GM19238 (cell line): Measurements from ENCODE around the gene DNAH1.

Experiments used
- DNase-seq: peaks from one replicate; pipeline ENCODE4 v3.0.0; 2011; ENCODE audit warnings: low spot score; ENCODE audit not compliant: insufficient read length

Gene DNAH1

DNA sequence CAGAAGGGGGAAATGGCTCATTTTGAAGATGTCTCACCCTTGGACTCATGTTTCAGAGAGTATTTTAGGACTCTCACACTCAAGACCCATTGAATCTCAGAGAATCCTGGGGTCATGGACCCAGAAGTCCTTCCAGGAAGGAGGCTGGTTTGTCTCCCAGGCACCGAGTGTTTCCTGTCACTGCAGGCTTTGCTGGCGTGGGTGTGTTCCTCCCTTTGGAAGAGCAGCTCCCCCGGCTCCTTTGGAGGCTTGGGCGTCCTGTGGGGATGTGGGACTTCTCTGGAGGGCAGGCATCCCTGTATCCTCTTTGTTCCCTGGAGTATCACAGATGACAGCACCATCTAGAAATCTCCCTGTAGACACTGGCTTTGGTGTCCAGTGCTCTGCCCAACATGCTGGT is 40.0 kb downstream of the DNAH1 start:
- no peak for DNase-seq

DNA sequence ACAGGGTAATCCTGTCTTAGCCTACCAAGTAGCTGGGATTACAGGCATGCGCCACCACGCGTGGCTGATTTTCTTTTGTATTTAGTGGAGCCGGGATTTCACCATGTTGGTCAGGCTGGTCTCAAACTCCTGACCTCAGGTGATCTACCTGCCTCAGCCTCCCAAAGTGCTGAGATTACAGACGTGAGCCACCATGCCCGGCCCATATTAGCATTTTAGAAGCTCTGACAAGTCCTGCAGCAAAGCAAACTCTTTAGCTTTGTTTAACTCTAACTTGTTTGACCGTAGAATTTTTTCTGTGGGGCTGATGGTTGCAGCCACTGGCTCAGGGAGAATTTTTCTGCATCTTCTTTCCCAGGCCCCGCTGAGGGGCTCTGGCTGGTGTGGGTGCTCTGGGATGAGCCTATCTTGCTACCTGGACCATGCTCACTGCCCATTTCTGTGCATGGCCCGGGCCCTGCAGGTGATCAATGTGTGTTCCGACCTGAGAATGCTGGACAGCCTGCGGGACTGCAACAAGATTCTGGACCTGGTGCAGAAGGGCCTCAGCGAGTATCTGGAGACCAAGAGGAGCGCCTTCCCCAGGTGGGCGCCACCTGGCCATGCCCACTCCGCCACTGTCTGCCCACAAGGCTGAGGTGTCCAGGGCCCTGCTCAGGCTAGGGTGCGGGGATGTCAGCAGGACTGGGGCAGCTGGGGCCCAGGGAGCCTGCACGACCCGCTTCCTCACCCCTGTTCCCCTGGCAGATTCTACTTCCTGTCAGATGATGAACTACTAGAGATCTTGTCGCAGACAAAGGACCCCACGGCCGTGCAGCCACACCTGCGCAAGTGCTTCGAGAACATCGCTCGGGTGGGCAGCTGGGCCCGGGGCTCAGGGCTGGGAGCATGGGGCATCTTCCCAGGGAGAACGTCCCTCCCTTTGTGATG is 41.3 kb downstream of the DNAH1 start:
- no peak for DNase-seq

- DNase-seq, result no peak
Measured at GRCh38 chr3:52358362-52358940, 42.3 kb downstream of the DNAH1 start.

DNA sequence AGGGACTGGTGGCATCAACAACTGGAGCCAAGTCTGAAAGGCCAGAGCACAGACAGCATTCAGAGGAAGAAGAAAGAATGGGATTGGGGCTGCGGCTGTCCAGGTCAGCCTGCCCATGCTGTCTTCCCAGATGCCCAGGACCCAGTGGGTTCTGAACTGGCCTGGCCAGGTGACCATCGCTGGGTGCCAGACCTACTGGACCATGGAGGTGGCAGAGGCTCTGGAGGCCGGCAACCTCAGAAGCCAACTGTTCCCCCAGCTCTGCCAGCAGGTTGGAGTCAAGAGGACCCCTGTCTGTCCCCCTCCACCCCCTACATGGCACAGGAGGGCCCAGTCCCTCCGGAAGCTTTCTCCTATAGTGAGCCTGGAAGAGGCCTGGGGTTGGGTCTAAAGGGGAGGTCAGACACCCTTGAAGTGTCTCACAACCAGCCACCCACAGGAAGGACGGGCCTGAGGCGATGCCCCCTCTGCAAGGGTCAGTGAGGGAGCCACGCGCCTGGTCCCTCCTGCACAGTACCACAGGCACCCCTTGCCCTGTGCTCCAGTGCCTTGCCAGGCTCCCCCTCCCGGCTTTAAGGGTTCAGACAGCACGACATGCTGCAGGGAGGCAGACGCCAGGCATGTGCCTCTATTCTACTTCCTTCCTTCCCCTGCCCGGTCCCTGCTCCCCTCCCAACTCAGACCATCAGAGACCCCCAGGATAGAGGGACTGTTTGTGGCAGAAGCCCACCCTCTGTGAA is 43.2 kb downstream of the DNAH1 start:
- DNase-seq, result no peak

- DNase-seq, result no peak
Measured at GRCh38 chr3:52361011-52361410, 44.9 kb downstream of the DNAH1 start.

GRCh38 chr3:52361454-52361853 is 45.3 kb downstream of the DNAH1 start:
- no peak for DNase-seq

DNA sequence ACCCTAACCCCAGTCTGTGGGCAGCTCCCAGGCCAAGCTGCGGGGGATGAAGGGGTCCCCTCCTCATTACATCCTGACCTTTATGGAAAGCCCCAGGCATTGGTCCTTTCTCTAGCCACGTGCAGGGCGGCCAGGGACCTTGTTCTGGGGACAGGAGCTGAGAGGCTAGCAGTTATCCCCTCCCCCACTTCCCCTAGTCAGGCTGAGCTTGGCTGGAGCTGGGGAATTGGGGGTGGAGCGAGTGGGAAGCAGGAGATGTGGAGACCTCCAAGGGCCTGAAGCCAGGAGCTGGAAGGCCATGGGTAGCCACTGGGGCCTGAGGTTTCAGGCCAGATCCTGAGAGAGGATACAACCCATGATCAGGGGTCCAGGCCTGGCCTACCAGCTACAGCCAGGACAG is 45.8 kb downstream of the DNAH1 start:
- no peak for DNase-seq

DNA sequence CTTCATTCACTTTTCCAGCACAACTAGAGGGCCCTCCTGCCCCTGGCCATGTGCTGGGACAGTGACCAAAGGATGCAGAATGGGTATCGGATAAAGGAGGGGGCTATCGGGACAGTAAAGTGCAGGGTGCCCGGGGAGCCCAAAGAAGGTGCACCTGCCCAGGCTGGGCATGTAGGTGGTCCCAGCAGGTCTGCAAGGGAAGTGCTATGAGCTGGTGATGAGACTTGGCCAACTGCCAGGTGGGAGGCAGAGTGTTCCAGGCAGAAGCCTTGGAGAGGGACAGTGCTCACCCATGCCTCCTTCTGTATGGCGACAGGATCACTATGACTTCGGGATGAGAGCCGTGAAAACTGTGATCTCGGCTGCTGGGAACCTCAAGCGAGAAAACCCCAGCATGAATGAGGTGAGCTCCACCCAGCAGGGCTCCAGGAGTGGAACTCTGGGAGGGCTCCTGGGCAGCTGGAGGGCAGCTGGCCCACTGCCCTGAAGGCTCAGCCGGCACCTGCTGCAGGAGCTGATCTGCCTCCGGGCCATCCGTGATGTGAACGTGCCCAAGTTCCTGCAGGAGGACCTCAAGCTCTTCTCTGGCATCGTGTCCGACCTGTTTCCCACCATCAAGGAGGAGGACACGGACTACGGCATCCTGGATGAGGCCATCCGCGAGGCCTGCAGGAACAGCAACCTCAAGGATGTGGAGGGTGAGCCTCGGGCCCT is 48.4 kb downstream of the DNAH1 start:
- no peak for DNase-seq

DNA sequence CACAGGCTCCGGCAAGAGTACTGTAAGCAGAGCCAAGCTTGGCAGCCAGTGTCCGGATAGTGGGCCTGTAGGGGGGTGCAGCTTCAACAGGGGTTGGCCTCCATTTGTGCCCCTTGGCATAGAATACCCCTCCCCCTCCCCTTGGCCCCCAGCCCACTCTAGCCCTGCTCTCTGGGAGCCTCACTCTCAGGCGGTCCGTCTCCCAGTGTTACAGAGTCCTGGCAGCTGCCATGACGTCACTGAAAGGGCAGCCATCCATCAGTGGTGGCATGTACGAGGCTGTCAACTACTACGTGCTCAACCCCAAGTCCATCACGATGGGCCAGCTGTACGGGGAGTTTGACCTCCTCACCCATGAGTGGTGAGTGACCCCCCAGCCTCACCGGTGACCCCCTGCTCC is 50.4 kb downstream of the DNAH1 start:
- DNase-seq, result no peak

DNA sequence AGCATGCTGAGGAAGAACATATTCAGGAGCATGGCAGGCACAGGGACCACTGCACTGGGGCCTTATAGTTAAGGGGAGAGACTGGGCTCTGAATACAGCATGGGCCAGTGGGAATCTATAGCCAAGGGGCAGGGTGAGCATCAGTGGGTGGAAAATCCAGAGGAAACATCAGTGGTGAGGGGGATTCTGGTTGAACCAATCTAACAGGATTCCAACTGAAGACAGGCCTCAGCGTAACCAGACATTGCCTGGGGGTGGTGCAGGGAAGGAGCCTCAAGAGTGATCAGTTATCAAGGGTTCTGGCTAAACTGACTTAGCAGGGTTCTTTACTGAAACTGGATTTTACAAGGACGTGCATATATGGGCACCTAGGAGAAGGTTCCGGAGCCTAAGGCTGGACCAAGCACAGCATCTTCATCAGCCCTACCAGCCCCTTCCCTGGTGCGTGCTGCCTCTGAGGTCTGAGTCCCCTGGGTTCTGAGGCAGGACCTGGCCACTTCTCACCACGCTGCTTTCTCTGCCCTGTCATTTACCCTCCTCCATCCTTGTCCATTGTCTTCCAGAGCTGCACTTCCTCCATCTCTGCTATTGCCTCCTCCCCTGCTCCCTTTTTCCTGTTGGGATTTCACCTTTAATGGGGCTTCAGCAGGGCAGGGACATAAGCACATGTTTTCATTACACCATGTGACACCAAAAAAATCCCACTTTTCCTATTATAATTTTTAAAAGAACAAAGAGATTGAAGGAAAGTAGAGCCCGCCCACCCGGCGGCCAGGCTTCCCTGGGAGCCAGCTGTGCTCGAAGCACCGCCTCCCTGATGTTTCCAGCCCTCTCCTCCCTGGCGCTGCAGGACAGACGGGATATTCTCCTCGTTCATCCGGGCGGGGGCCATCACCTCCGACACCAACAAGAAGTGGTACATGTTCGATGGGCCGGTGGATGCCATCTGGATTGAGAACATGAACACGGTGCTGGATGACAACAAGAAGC is 52.1 kb downstream of the DNAH1 start:
- no peak for DNase-seq

- no peak for DNase-seq
Measured at GRCh38 chr3:52370531-52370930, 54.4 kb downstream of the DNAH1 start.

DNA sequence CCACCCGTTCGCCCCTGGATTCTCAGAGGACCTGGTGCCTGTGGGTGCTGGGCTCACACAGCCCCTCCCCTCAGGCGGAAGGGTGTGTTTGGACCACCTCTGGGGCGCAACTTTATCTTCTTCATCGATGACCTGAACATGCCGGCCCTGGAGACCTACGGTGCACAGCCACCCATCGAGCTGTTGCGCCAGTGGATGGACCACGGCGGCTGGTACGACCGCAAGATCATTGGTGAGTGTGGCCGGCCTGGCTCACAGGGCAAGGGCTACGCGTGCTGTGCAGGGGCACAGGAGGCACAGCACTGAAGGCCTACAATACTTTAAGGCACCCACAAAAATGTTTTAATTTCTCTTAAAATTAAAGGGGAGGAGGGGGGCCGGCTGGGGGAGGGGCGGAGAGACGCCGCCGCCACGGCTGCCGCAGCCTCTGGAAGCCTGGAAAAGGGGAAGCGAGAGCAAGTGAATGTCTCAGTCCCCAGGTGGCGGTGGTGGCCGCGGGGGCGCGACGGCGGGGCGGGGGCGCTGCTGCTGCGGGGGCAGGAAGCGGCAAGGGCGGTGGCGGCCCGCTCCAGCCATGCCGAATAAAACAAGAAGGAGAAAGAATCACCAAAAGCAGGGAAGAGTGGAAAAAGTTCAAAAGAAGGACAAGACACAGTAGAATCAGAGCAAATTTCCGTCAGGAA is 56.8 kb downstream of the DNAH1 start:
- peak; percentile 52 for DNase-seq

- no peak for DNase-seq
Measured at GRCh38 chr3:52373676-52374075, 57.6 kb downstream of the DNAH1 start.

GRCh38 chr3:52374173-52374572 is 58.1 kb downstream of the DNAH1 start:
- no peak for DNase-seq

- DNase-seq, result no peak
Measured at GRCh38 chr3:52379610-52380009, 63.5 kb downstream of the DNAH1 start.

GRCh38 chr3:52380023-52380422 is 63.9 kb downstream of the DNAH1 start:
- no peak for DNase-seq

GRCh38 chr3:52381623-52382022 is 65.5 kb downstream of the DNAH1 start:
- no peak for DNase-seq

- DNase-seq, result no peak
Measured at GRCh38 chr3:52383446-52383845, 67.3 kb downstream of the DNAH1 start.

DNA sequence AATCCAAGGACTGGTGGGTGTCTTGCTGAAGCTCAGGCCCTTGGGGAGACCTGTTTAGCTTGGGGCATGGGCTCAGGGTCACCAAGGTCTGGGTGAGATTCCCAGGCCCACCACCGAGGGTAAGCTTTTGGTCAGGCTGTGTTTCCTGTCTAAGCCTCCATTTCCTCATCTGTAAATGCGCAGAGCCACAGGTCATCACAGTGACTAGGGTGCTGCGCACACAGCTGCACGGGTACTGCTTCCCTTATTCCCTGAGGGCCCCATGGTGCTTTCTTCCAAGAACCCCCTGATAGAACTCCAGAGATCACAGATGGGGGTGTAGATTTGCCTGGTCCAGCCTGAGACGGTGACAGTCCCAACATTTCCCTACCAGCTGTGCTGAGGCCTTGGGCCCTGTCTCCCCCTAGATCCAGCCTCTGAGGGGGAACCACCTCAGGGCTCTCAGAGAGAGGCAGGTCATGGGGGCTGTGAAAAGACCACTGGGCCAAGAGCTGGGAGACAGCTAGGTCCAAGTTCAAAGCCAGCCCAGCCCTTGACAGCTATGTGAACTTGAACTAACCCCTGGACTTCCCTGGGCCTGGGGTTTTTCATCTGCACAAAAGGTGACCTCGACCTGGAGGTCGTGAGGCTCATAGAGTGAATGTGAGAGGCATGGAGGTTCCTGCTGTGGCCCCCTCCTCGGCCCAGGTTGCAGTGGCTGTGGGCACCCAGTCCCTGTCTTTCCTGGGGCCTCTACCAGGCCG is 68.1 kb downstream of the DNAH1 start:
- no peak for DNase-seq
